ENCODE data around the gene HPCAL4. TPM values are rescaled to one million over a fixed set of nuclear protein-coding genes. Genes with fewer than 3 reads are reported as not detected.

HPCAL4 gene
- total RNA-seq, 1 donor from 2014 or later = not detected

GRCh38 chr1:39638965-39639304 is 52.3 kb downstream of the HPCAL4 start:
- no peaks in the 10 kb centered on the region for H3K36me3 Mint-ChIP-seq (ENCODE audit: low read depth)
- peaks cover 2% of the 10 kb centered on the region for H3K4me1 Mint-ChIP-seq
- peaks cover 3% of the 10 kb centered on the region for H3K9me3 Mint-ChIP-seq
- ChIA-PET POLR2A (no interaction called here), CTCF (interaction anchor here (0.6 to 2.6 kb wide), 3 partner anchors 15 to 374 kb away, joined by 3 to 8 read pairs (median 3); no protein-coding TSS in a partner anchor)
- ATAC-seq (ENCODE audit: low read depth) = no peak
- peaks cover 40% of the 10 kb centered on the region for H3K27me3 Mint-ChIP-seq
- TF ChIP-seq CTCF (IDR thresholded peaks at IDR 0.05) = no peak
- intact Hi-C loops (cut with micrococcal nuclease) = no loop called here
- H3K4me3 Mint-ChIP-seq = peak overlapping the region; percentile 66
- no peak overlapping the region for H3K27ac Mint-ChIP-seq
- no peak for DNase-seq

- Mint-ChIP-seq H3K4me1 (peaks cover 2% of the 10 kb centered on the region), H3K36me3 (ENCODE audit: low read depth) (no peaks in the 10 kb centered on the region), H3K27ac (no peak overlapping the region), H3K27me3 (peaks cover 43% of the 10 kb centered on the region), H3K4me3 (no peak overlapping the region), H3K9me3 (no peaks in the 10 kb centered on the region)
- DNase-seq (no peak), ATAC-seq (ENCODE audit: low read depth) (no peak)
- intact Hi-C loops (cut with micrococcal nuclease) = no loop called here
- ChIA-PET POLR2A (no interaction called here), CTCF (interaction anchor here (2.6 kb wide), 1 partner anchor 31 kb away, joined by 8 read pairs; no protein-coding TSS in a partner anchor)
- TF ChIP-seq CTCF (IDR thresholded peaks at IDR 0.05) = no peak
Observed at GRCh38 chr1:39637361-39637760, 53.9 kb downstream of the HPCAL4 start.

GRCh38 chr1:39635871-39636210 is 55.4 kb downstream of the HPCAL4 start:
- Mint-ChIP-seq H3K4me3 (no peak overlapping the region), H3K36me3 (ENCODE audit: low read depth) (no peaks in the 10 kb centered on the region), H3K4me1 (peaks cover 2% of the 10 kb centered on the region), H3K27ac (no peak overlapping the region), H3K27me3 (peaks cover 42% of the 10 kb centered on the region), H3K9me3 (no peaks in the 10 kb centered on the region)
- intact Hi-C loops (cut with micrococcal nuclease) = no loop called here
- no peak for TF ChIP-seq CTCF (IDR thresholded peaks at IDR 0.05)
- CTCF ChIA-PET = no interaction called here
- DNase-seq = no peak
- POLR2A ChIA-PET = no interaction called here
- ATAC-seq (ENCODE audit: low read depth) = no peak

GRCh38 chr1:39635205-39635870 is 55.9 kb downstream of the HPCAL4 start:
- DNase-seq (no peak), ATAC-seq (ENCODE audit: low read depth) (no peak)
- intact Hi-C loops (cut with micrococcal nuclease) = no loop called here
- CTCF ChIA-PET = no interaction called here
- peaks cover 37% of the 10 kb centered on the region for H3K27me3 Mint-ChIP-seq
- POLR2A ChIA-PET = no interaction called here
- no peaks in the 10 kb centered on the region for H3K36me3 Mint-ChIP-seq (ENCODE audit: low read depth)
- H3K4me1 Mint-ChIP-seq = peaks cover 2% of the 10 kb centered on the region
- no peaks in the 10 kb centered on the region for H3K9me3 Mint-ChIP-seq
- H3K4me3 Mint-ChIP-seq = no peak overlapping the region
- TF ChIP-seq CTCF (IDR thresholded peaks at IDR 0.05) = no peak
- H3K27ac Mint-ChIP-seq = no peak overlapping the region

GRCh38 chr1:39633422-39633821 is 57.8 kb downstream of the HPCAL4 start:
- H3K27ac Mint-ChIP-seq = no peak overlapping the region

More at GRCh38 chr1:39633422-39633821, 57.8 kb downstream of the HPCAL4 start:
- ATAC-seq (ENCODE audit: low read depth) (no peak), DNase-seq (no peak)
- no peak overlapping the region for H3K4me3 Mint-ChIP-seq
- TF ChIP-seq CTCF (IDR thresholded peaks at IDR 0.05) = no peak
- peaks cover 25% of the 10 kb centered on the region for H3K27me3 Mint-ChIP-seq
- ChIA-PET CTCF (no interaction called here), POLR2A (interaction anchor here (0.6 kb wide), 1 partner anchor 11 kb away, joined by 3 read pairs; no protein-coding TSS in a partner anchor)
- H3K36me3 Mint-ChIP-seq (ENCODE audit: low read depth) = no peaks in the 10 kb centered on the region
- H3K4me1 Mint-ChIP-seq = no peaks in the 10 kb centered on the region
- no peaks in the 10 kb centered on the region for H3K9me3 Mint-ChIP-seq
- intact Hi-C loops (cut with micrococcal nuclease) = no loop called here

All from activated B cell treated with CpG ODN at 0.5 μM for 24 hours (primary cell).